Endothelial cell of umbilical vein (primary cell): ENCODE data around the gene CCND2. TPM values are rescaled to one million over a fixed set of nuclear protein-coding genes. Genes with fewer than 3 reads are reported as not detected.

Experiments
- BruUV-seq: library from RNA; stranded (reverse); fragments of 400-500 nt; replicated peaks from 2 replicates; lab custom pipeline; 2021; lab: Mats Ljungman, UMichigan
- CTCF ChIA-PET: fragments of 300-600, 350-600 bp; sonication (Branson Sonifier 250); formaldehyde crosslinking; loops from one replicate; lab custom pipeline; 2021; ENCODE audit warnings: antibody characterized with exemption, inconsistent platforms; lab: Charles Lee
- POLR2A ChIA-PET: fragments of 300-600, 350-600 bp; sonication (Branson Sonifier 250); formaldehyde crosslinking; loops from one replicate; lab custom pipeline; 2021; ENCODE audit warnings: antibody characterized with exemption, inconsistent platforms; lab: Charles Lee
- DNase-seq: peaks from one replicate; pipeline ENCODE4 v3.0.0-alpha.2; 2011; ENCODE audit warnings: low read depth, low spot score
- FAIRE-seq: peaks from 2 replicates; lab custom pipeline; 2011; peaks lifted over from hg19 to GRCh38; lab: Jason Lieb, UNC
- H2AFZ ChIP-seq: 2 replicates; pipeline ENCODE4 v1.6.0; 2012; ENCODE audit warnings: low read depth, low read length, control low read depth, inconsistent platforms
- H3K27ac ChIP-seq: 2 replicates; pipeline ENCODE4 v1.5.1; 2011; ENCODE audit warnings: low read depth, mild to moderate bottlenecking, control low read depth, low read length, moderate library complexity; ENCODE audit not compliant: insufficient read depth
- H3K27me3 ChIP-seq, 2 experiments: 2 replicates each; pipeline versions ENCODE4 v1.6.0 to v1.6.1; 2011; ENCODE audit warnings: low read length in 2 of 2, mixed read lengths in 1 of 2; ENCODE audit not compliant: control insufficient read depth in 2 of 2, insufficient read depth in 2 of 2
- H3K36me3 ChIP-seq, 2 experiments: 2 replicates in 1 of 2; 3 replicates in 1 of 2; pipeline ENCODE4 v1.5.1; 2011; ENCODE audit warnings: low read length in 2 of 2, mild to moderate bottlenecking in 1 of 2, moderate library complexity in 1 of 2; ENCODE audit not compliant: control insufficient read depth in 2 of 2, insufficient read depth in 2 of 2; ENCODE audit errors: extremely low read depth in 1 of 2
- H3K4me1 ChIP-seq: 3 replicates; pipeline ENCODE4 v1.5.1; 2011; ENCODE audit warnings: mild to moderate bottlenecking, low read length; ENCODE audit not compliant: control insufficient read depth, insufficient read depth; ENCODE audit errors: extremely low read depth
- H3K4me2 ChIP-seq: 2 replicates; pipeline ENCODE4 v1.6.1; 2011; ENCODE audit warnings: low read length, control low read depth, mixed read lengths; ENCODE audit not compliant: insufficient read depth
- H3K4me3 ChIP-seq, 3 experiments: fragments of 200-600 bp in 1 of 3; sonication (generic), shearing (Covaris generic) in 1 of 3; replicated peaks in 1 of 3; 2 replicates each; pipeline ENCODE4 v1.5.1; 2011 to 2016; ENCODE audit warnings: control low read depth in 3 of 3, low read length in 3 of 3, mild to moderate bottlenecking in 2 of 3, inconsistent platforms in 1 of 3, low read depth in 1 of 3, moderate library complexity in 1 of 3; ENCODE audit not compliant: insufficient read depth in 1 of 3
- H3K79me2 ChIP-seq: 2 replicates; pipeline ENCODE4 v1.6.0; 2012; ENCODE audit warnings: low read length, inconsistent platforms; ENCODE audit not compliant: control insufficient read depth, insufficient read depth
- H3K9ac ChIP-seq: replicated peaks from 2 replicates; pipeline ENCODE3; 2011; ENCODE audit warnings: low read length, control low read depth; ENCODE audit not compliant: insufficient read depth; ENCODE audit errors: extremely low read depth
- H3K9me1 ChIP-seq: replicated peaks from 3 replicates; pipeline ENCODE4 v1.6.0; 2011; ENCODE audit warnings: mild to moderate bottlenecking, low read length; ENCODE audit not compliant: control insufficient read depth, insufficient read depth; ENCODE audit errors: extremely low read depth
- H3K9me3 ChIP-seq: replicated peaks from 2 replicates; pipeline ENCODE4 v1.5.1; 2012; ENCODE audit warnings: low read length, inconsistent platforms; ENCODE audit not compliant: control insufficient read depth, insufficient read depth
- H4K20me1 ChIP-seq: replicated peaks from 2 replicates; pipeline ENCODE3; 2011; ENCODE audit warnings: mild to moderate bottlenecking, low read length; ENCODE audit not compliant: control insufficient read depth, insufficient read depth; ENCODE audit errors: extremely low read depth
- EZH2 ChIP-seq: IDR thresholded peaks from 2 replicates; pipeline ENCODE4 v1.6.1; 2012; ENCODE audit warnings: borderline replicate concordance, low read depth, mild to moderate bottlenecking, moderate library complexity, low read length, inconsistent platforms; ENCODE audit not compliant: severe bottlenecking
- FOS ChIP-seq: IDR thresholded peaks from 2 replicates; pipeline ENCODE4 v1.6.1; 2011; ENCODE audit warnings: mild to moderate bottlenecking, low read length, moderate library complexity, borderline replicate concordance; ENCODE audit not compliant: insufficient read depth
- GATA2 ChIP-seq: IDR thresholded peaks from 2 replicates; pipeline ENCODE4 v1.7.0; 2011; ENCODE audit warnings: low read depth, mild to moderate bottlenecking, moderate library complexity, mixed read lengths, low read length; ENCODE audit not compliant: insufficient read length, insufficient read depth
- JUN ChIP-seq: IDR thresholded peaks from 2 replicates; pipeline ENCODE4 v1.6.1; 2011; ENCODE audit warnings: borderline replicate concordance, low read depth; ENCODE audit not compliant: insufficient read length, insufficient read depth
- MYC ChIP-seq: IDR thresholded peaks from one replicate; pipeline ENCODE4 v1.6.1; 2011; ENCODE audit warnings: mild to moderate bottlenecking, low read depth, low read length
- POLR2A ChIP-seq: IDR thresholded peaks from 2 replicates; pipeline ENCODE4 v1.6.1; 2012; ENCODE audit warnings: low read depth, mild to moderate bottlenecking, control low read depth, low read length
- POLR2AphosphoS5 ChIP-seq: IDR thresholded peaks from 2 replicates; pipeline ENCODE4 v1.6.1; 2012; ENCODE audit warnings: low read depth, mild to moderate bottlenecking, control low read depth, low read length, moderate library complexity; ENCODE audit not compliant: insufficient read depth
- dilution Hi-C: fragments of 300-500 bp; cut with MboI; formaldehyde crosslinking; loops from one replicate; pipeline ENCODE4 v1.15.0; 2019; ENCODE audit warnings: low sequenced_read_pairs; ENCODE audit not compliant: extremely low pct_ligation_motif_present
- intact Hi-C: fragments of 100-400 bp; cut with micrococcal nuclease; formaldehyde crosslinking; loops from one replicate; pipeline ENCODE4 v1.10.0; 2022
- polyA plus RNA-seq, 4 experiments: library from polyadenylated mRNA; depleted of rRNA in 3 of 4; stranded (reverse) in 3 of 4; unstranded in 1 of 4; fragments of >200 nt; gene quantifications; 2 replicates each; pipeline versions ENCODE4 v1.2.1 to v1.2.3, GENCODE V29; 2011 to 2012; ENCODE audit warnings: missing spikeins in 1 of 4
- total RNA-seq: library from RNA; stranded (reverse); gene quantifications from 2 replicates; pipeline ENCODE4 v1.2.3, GENCODE V29; 2021
- TF ChIP-seq, protein P1 (sequence below): IDR thresholded peaks from 2 replicates; pipeline ENCODE4 v1.6.1; 2011; ENCODE audit not compliant: insufficient read depth, insufficient read length
- TF ChIP-seq, protein P2 (sequence below), 2 donors: IDR thresholded peaks; 1 replicate in 1 of 2; 2 replicates in 1 of 2; pipeline ENCODE4 v1.5.1; 2011; ENCODE audit warnings: low read length in 2 of 2, mild to moderate bottlenecking in 2 of 2, moderate library complexity in 2 of 2, control low read depth in 1 of 2, inconsistent platforms in 1 of 2, low read depth in 1 of 2; ENCODE audit not compliant: insufficient read depth in 1 of 2; ENCODE audit errors: extremely low read depth in 1 of 2

The CCND2 gene
- total and polyA plus RNA-seq, 2 donors (not counting 3 experiments of a cell fraction or from before 2014, with no cell fraction given) = 0.68 to 3.4 TPM

DNA sequence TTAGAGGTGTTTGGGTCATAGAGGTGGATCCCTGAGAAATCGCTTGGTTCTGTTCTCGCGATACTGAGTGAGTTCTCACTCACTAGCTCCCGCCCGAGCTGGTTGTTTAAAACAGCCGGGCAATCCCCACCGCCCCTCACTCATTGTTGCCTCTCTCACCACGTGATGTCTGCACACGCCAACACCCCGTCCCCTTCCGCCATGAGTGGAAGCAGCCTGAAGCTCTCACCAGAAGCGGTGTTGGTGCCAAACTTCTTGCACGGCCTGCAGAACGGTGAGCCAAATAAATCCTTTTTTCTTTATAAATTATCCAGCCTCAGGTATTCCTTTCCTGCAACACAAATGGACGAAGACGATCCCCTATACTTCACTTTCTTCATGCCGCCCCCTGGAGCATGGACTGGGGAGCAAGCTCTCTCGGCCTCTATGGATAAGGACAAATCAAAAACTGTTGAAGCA, 45.4 kb upstream of the CCND2 start:
- H3K4me2 ChIP-seq = no peak overlapping the region
- no peak overlapping the region for H3K9ac ChIP-seq
- no peak for DNase-seq
- no peak for FAIRE-seq
- no peaks in the 10 kb centered on the region for H4K20me1 ChIP-seq
- intact Hi-C loops (no loop called here), dilution Hi-C loops (no loop called here)
- H2AFZ ChIP-seq = no peak overlapping the region
- no TSS peak for BruUV-seq
- H3K4me3 ChIP-seq = no peak overlapping the region
- ChIA-PET POLR2A (no interaction called here), CTCF (interaction anchor here (1.1 kb wide), 1 partner anchor 49 kb away, joined by 3 read pairs; no protein-coding TSS in a partner anchor)
- no peaks in the 10 kb centered on the region for H3K9me1 ChIP-seq
- H3K79me2 ChIP-seq = no peaks in the 10 kb centered on the region
- no peaks in the 10 kb centered on the region for H3K27me3 ChIP-seq
- H3K9me3 ChIP-seq = no peaks in the 10 kb centered on the region
- H3K36me3 ChIP-seq = no peaks in the 10 kb centered on the region
- H3K4me1 ChIP-seq = no peaks in the 10 kb centered on the region
- H3K27ac ChIP-seq = no peak overlapping the region
- no peak for TF ChIP-seq FOS
- no peak for TF ChIP-seq JUN
- TF ChIP-seq GATA2 = no peak
- TF ChIP-seq, protein P1, sequence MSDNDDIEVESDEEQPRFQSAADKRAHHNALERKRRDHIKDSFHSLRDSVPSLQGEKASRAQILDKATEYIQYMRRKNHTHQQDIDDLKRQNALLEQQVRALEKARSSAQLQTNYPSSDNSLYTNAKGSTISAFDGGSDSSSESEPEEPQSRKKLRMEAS = no peak
- TF ChIP-seq MYC = no peak
- TF ChIP-seq, protein P2, sequence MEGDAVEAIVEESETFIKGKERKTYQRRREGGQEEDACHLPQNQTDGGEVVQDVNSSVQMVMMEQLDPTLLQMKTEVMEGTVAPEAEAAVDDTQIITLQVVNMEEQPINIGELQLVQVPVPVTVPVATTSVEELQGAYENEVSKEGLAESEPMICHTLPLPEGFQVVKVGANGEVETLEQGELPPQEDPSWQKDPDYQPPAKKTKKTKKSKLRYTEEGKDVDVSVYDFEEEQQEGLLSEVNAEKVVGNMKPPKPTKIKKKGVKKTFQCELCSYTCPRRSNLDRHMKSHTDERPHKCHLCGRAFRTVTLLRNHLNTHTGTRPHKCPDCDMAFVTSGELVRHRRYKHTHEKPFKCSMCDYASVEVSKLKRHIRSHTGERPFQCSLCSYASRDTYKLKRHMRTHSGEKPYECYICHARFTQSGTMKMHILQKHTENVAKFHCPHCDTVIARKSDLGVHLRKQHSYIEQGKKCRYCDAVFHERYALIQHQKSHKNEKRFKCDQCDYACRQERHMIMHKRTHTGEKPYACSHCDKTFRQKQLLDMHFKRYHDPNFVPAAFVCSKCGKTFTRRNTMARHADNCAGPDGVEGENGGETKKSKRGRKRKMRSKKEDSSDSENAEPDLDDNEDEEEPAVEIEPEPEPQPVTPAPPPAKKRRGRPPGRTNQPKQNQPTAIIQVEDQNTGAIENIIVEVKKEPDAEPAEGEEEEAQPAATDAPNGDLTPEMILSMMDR (IDR thresholded peaks at IDR 0.05; ENCODE audit: extremely low read depth in 1 of 2, insufficient read depth in 1 of 2, low read depth in 1 of 2, low read length in 2 of 2) = no peak
- TF ChIP-seq POLR2A = no peak
- no peak for TF ChIP-seq EZH2
- TF ChIP-seq POLR2AphosphoS5 = no peak
